ENCODE measurements around the gene ADCY5.
A peak's percentile ranks its signal among the peaks of the same experiment; 100 is the strongest.

Gene ADCY5

GRCh38 chr3:123458255-123458654, 9.4 kb upstream of the ADCY5 start:
- no peak for DNase-seq (ENCODE audit: low spot score)

- DNase-seq (ENCODE audit: low spot score) = no peak
Observed at GRCh38 chr3:123457841-123458240, 9.0 kb upstream of the ADCY5 start.

DNA sequence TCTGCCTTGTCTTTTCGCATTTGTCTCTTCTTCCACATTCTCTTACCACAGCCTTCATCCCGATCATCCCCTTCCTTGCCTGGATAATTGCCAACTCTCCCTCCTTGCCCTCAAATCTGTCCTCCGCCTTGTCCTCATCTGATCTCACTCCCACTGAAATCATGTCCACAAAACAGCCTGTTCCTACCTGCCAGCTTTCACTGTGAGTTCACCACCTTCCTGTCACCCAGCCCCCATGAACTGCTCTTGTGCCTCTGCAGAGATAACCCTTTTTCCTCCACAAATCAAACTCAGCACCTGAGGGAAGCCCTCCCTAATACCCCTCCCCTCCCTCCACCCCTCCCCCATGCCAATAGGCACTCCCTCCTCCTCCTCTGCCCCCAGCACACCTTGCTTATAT, 4.8 kb upstream of the ADCY5 start:
- no peak for DNase-seq (ENCODE audit: low spot score)

DNA sequence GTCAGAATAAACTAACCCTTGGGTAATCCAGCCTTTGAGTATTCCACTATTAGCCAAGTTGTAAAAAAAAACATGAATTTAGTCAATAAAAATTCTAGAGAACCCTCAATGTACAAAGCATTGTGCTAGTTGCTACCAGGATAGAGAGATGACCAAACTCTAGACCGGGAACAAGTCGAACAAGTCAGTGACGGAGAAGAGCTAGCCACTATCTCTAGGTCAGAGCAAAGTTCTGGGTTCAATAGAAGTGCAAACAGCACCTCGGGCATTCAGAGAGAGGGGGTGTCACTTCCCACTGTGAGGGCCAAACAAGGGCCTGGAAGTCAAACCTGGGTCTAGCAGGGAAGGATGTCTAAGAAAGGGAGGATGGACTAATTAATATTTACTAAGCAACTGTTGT, 2.3 kb upstream of the ADCY5 start:
- DNase-seq (ENCODE audit: low spot score) = no peak

GRCh38 chr3:123449997-123450604, 1.2 kb upstream of the ADCY5 start:
- DNase-seq (ENCODE audit: low spot score) = no peak

DNA sequence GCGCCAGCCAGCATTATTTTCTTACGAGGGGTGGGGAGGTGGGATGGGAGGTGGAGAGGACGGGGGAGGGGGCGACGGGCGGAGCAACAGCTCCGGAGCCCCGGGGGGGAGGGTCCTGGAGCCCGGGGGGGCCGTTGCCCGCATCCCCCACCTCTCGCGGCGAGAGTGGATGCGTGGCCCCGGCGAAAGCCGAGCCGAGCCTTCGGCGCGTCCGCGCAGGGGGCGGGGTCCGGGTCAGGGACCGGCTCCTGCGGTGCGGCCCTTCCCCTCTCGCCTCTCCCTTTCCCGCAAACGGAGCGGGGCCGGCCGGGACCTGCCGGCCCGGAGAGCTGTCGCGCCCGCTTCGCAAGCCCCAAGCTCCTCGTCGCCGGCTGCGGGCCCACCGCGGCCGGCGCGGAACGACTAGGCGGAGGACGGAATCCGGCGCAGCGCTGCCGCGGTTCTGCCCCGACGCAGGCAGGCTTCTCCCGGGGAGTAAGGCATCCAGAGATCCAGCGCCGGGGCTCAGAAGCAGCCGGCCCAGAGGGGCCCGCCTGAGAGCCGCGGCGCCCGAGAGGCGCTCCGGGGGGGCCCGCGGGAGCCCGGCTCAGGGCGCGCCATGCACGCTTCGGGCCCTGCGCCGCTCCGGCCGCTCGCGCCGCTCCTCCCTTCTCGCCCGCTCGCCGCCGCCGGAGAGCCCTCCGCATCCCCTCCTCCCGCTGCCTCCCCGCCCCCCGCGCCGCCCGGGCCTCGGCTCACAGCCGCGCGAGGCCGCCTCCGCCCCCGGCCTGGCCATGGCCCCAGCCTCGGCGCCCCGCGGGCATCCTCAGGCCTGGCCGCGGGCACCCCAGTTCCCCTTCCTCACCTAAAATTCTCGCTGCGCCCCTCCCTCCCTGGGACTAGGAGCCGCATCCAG, 459 bp upstream of the ADCY5 start:
- DNase-seq (ENCODE audit: low spot score) = no peak

DNA sequence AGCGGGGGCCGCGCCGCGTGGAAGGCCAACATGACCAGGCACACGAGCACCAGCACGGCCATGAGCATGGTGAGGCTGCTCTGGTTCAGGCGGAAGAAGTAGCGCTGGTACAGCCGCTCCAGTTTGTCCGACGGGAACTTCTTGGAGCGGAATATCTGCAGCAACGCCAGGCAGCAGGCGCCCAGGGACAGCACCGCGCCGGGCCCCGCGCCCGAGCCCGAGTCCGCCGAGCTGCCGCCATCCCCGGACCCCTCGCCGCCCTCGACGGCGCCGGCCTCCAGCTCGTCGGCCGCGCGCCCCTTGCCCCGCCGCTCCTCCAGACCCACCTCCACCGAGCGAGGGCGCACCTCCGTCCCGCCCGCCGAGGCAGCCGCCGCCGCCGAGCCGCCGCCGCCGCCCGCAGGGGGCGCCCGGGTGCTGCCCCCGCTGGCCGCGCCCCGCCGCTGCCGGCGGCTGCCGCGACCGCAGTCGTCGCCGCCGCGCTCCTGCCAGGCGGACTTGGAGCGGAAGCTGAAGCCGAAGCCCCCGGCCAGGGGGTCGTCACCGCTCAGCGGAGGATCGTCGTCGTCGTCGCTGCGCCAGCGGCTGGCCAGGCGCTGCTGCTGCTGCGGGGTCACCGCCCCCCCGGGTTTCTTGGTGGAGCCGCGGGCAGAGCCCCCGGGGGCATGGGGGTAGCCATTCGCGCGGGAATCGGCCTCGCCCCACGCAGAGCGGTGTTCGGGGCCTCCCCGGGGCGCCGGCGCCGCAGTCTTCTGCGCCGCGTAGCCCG, 957 bp downstream of the ADCY5 start:
- peak; percentile 13 for DNase-seq (ENCODE audit: low spot score)

GRCh38 chr3:123447416-123447748, 1.5 kb downstream of the ADCY5 start:
- DNase-seq (ENCODE audit: low spot score) = no peak

DNA sequence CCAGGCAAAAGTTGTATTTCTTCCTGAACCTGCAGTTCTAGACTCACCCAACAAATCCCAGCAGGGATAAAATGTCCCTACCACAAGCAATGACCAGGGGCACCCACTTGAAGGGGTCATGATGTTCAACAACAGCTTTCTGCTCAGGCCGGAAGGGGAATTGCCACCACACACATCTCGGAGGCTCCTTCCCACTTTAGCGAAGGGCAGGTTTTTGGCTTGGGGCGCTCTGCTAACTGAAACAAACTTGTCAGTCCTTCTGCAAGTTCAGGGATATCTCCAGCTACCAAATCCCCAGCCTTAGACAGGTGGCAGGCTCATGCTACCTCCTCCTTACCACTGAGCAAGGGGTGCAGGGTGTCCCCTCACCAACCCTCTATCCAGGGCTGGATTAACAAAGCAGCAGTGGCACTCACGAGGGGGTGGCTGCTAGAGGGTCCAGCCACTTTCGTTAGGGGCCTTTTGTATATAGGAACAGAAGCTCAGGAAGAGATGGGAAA, 2.2 kb downstream of the ADCY5 start:
- no peak for DNase-seq (ENCODE audit: low spot score)

GRCh38 chr3:123446210-123446609, 2.7 kb downstream of the ADCY5 start:
- no peak for DNase-seq (ENCODE audit: low spot score)

- DNase-seq (ENCODE audit: low spot score) = no peak
Observed at GRCh38 chr3:123445702-123446101, 3.2 kb downstream of the ADCY5 start.

DNA sequence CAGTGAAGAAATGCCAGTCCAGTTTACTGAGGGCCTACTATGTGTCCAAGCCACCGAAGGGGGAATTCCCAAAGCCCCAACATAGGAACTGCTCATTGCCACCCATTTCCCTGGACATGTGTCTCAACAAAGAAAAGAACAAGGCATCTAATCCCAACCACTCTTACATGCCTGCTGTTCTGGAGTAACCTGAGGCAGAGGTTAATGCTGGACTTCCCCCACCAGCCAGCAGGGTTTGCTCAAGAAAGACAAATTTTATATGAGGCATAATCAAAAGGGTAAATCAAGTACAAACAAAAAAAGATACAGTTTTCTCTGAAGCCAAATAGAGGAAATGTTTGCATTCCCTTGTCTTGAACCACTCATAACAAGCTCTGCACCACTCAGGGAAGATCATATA, 4.1 kb downstream of the ADCY5 start:
- no peak for DNase-seq (ENCODE audit: low spot score)

DNA sequence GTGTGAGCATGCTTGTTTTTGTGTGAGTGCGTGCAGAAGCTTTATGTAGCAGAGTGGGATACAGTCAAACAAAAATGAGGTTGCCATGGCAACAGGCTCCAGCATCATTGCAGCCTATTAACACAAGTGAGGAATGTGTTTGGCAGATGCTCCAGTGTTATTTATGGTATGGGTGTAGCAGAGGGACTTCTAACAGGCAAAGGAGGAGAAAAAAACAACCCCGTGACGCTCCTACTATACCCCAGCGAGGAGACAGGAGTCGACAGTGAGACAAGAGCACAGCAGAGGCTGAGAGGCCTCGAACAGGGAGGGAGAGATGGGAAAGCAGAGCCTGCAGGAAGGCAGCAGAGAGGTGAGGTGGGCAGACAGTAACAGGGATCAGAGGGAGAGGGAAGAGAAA, 4.9 kb downstream of the ADCY5 start:
- DNase-seq (ENCODE audit: low spot score) = no peak

GRCh38 chr3:123442908-123443307, 6.0 kb downstream of the ADCY5 start:
- DNase-seq (ENCODE audit: low spot score) = no peak

DNA sequence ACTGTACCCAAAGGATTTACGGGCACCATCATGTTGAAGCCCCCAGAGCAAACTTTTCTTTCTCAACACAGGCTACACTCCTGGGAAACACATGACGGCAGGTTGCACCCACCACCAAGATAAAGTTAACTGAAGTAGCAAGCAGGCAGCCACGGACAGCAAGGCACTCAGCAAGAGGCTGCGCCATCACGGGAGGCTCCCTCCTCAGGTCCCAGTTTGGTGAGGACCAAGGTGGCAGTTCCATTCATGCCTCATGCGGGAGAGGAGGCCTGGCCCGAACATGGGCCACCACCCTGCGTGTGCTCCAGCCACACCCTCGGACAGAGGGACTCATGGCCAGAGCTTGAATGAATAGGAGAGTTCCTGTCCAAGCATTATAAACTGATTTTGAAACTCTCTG, 6.8 kb downstream of the ADCY5 start:
- no peak for DNase-seq (ENCODE audit: low spot score)

DNA sequence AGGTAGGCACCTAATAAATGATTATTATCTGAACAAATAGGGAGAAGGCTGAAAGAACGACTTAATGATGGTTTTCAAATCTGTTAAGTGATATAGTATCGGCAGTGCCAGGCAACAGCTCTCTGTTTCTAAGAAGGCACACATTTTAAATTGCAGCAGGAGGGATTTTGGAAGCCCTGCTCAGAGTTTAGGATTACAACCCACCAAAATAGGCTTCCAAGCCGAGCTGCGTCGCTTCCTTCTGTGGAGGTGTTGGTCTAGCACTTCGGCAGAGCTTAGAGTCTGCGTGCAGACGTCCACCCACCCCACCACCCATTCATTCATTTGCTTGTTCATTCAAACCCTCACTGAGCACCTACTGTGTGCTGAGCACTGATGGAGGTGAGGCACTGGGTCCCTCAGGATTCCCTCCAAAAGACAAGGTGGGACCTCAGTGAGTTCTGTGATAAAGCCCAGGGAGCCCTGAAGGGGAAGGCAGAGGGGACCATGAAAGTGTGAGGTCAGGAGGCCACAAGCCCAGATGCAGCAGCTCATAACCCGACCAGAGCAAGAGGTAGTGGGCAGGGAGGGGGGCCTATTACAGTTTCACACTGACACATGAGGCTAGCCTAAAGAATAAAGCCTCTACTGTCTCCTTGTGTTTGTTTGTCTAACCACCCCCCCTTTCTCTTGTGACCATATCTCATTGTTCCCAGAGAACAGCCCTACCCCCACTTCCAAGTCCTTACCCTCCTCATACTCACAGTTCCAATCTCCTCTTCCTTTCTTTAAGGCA, 8.9 kb downstream of the ADCY5 start:
- DNase-seq (ENCODE audit: low spot score) = no peak

- no peak for DNase-seq (ENCODE audit: low spot score)
Observed at GRCh38 chr3:123432832-123433523, 15.9 kb downstream of the ADCY5 start.

DNA sequence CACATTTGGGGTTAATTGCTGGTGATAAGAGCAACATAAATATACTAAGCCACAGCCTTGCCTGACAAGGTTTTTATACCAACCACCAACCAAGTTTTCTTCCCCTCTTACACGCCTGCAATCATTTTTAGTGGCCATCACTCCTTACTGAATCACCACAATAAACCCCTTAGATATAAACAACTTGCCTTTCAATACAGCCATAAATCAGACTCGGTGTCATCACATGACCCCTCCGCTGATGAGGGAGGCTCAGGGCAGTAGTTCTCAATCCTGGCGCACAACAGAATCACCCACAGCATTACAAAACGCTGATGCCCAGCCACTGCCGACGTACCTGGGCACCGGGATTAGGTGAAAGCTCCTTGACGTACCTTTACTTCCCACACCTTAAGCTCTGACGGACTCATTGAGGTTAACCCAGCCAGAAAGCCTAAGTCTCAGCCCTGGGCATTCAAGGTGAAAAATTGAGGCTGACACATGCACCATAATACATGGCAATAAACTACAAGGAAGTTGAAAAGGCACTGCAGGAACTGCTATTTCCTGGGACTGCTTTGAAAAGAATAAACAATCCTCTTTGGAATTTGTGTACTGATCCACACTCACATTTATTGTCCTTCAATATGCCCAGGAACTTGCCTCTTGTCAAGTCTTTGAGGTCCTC, 17.1 kb downstream of the ADCY5 start:
- no peak for DNase-seq (ENCODE audit: low spot score)

GRCh38 chr3:123431007-123431657, 17.8 kb downstream of the ADCY5 start:
- DNase-seq (ENCODE audit: low spot score) = no peak

DNA sequence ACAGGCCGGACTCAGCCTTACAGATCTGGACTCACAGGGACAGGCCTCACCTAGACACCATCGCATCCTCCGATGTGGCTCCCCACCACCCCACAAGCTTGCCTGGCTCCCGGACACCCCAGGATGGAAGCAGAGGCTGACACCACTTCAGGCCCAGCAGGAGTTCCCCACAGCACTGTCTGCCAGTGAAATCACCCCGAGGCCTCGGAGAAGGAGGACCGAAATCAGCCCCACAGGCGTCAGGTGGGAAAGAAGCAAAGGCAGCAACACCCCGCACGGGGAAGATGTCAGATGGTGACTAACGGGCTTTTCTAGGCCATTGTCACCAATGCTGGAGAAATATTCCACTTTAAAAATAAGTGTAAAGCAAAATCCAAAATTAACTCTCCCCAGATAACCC, 18.6 kb downstream of the ADCY5 start:
- no peak for DNase-seq (ENCODE audit: low spot score)
